ENCODE data around the gene ARHGAP10.

ARHGAP10 gene

GRCh38 chr4:147824884-147825283 is 93.0 kb downstream of the ARHGAP10 start:
- FAIRE-seq (no peak), DNase-seq (ENCODE audit: insufficient read length, low spot score) (no peak)
- no peak for TF ChIP-seq CTCF (IDR thresholded peaks at IDR 0.05; ENCODE audit: insufficient read depth, missing control alignments)

GRCh38 chr4:147825451-147826287 is 93.8 kb downstream of the ARHGAP10 start:
- TF ChIP-seq CTCF (IDR thresholded peaks at IDR 0.05; ENCODE audit: insufficient read depth, missing control alignments), result no peak
- DNase-seq (ENCODE audit: insufficient read length, low spot score) (no peak), FAIRE-seq (no peak)

- FAIRE-seq, result no peak
- TF ChIP-seq CTCF (IDR thresholded peaks at IDR 0.05; ENCODE audit: insufficient read depth, missing control alignments), result no peak
- no peak for DNase-seq (ENCODE audit: insufficient read length, low spot score)
These were observed 94.4 kb downstream of the ARHGAP10 start for GRCh38 chr4:147826288-147826646.

- DNase-seq (ENCODE audit: insufficient read length, low spot score) (no peak), FAIRE-seq (no peak)
- TF ChIP-seq CTCF (IDR thresholded peaks at IDR 0.05; ENCODE audit: insufficient read depth, missing control alignments), result no peak
These were observed 96.5 kb downstream of the ARHGAP10 start for GRCh38 chr4:147828331-147828905.

- TF ChIP-seq CTCF (IDR thresholded peaks at IDR 0.05; ENCODE audit: insufficient read depth, missing control alignments), result no peak
- FAIRE-seq (no peak), DNase-seq (ENCODE audit: insufficient read length, low spot score) (no peak)
These were observed 97.7 kb downstream of the ARHGAP10 start for GRCh38 chr4:147829401-147830101.

- FAIRE-seq (no peak), DNase-seq (ENCODE audit: insufficient read length, low spot score) (no peak)
- TF ChIP-seq CTCF (IDR thresholded peaks at IDR 0.05; ENCODE audit: insufficient read depth, missing control alignments), result no peak
These were observed 98.2 kb downstream of the ARHGAP10 start for GRCh38 chr4:147830102-147830463.

GRCh38 chr4:147830987-147831386 is 99.1 kb downstream of the ARHGAP10 start:
- no peak for TF ChIP-seq CTCF (IDR thresholded peaks at IDR 0.05; ENCODE audit: insufficient read depth, missing control alignments)
- DNase-seq (ENCODE audit: insufficient read length, low spot score) (no peak), FAIRE-seq (no peak)

All from D721Med (cell line).